Activated effector memory CD4-positive, alpha-beta T cell treated with Interleukin-2 at 50 U/mL for 16 hours (primary cell): ENCODE measurements around the gene AJAP1.

Source experiments
- DNase-seq: peaks from one replicate; pipeline ENCODE4 v3.0.0-alpha.2; 2020

The AJAP1 gene

GRCh38 chr1:4708840-4709507 lies 54.6 kb downstream of the AJAP1 start:
- no peak for DNase-seq

GRCh38 chr1:4709641-4710040 lies 55.2 kb downstream of the AJAP1 start:
- DNase-seq: no peak

GRCh38 chr1:4710592-4711415 lies 56.4 kb downstream of the AJAP1 start:
- DNase-seq: no peak

GRCh38 chr1:4711416-4712275 lies 57.2 kb downstream of the AJAP1 start:
- no peak for DNase-seq

- DNase-seq: no peak
Observed at GRCh38 chr1:4713669-4714068, 59.3 kb downstream of the AJAP1 start.

GRCh38 chr1:4716406-4716805 lies 62.0 kb downstream of the AJAP1 start:
- DNase-seq: no peak

GRCh38 chr1:4718071-4718470 lies 63.7 kb downstream of the AJAP1 start:
- no peak for DNase-seq

- no peak for DNase-seq
Observed at GRCh38 chr1:4723106-4723505, 68.7 kb downstream of the AJAP1 start.

- no peak for DNase-seq
Observed at GRCh38 chr1:4724001-4724400, 69.6 kb downstream of the AJAP1 start.

- DNase-seq: no peak
Observed at GRCh38 chr1:4724695-4725250, 70.4 kb downstream of the AJAP1 start.

- no peak for DNase-seq
Observed at GRCh38 chr1:4725416-4725815, 71.0 kb downstream of the AJAP1 start.

- no peak for DNase-seq
Observed at GRCh38 chr1:4726620-4727341, 72.4 kb downstream of the AJAP1 start.

- no peak for DNase-seq
Observed at GRCh38 chr1:4728319-4729089, 74.1 kb downstream of the AJAP1 start.

GRCh38 chr1:4729090-4729471 lies 74.7 kb downstream of the AJAP1 start:
- DNase-seq: no peak

- DNase-seq: no peak
Observed at GRCh38 chr1:4730078-4730477, 75.7 kb downstream of the AJAP1 start.

- no peak for DNase-seq
Observed at GRCh38 chr1:4733446-4734177, 79.2 kb downstream of the AJAP1 start.

GRCh38 chr1:4734219-4734618 lies 79.8 kb downstream of the AJAP1 start:
- no peak for DNase-seq

GRCh38 chr1:4734791-4735190 lies 80.4 kb downstream of the AJAP1 start:
- DNase-seq: no peak

GRCh38 chr1:4736254-4736653 lies 81.8 kb downstream of the AJAP1 start:
- DNase-seq: no peak

GRCh38 chr1:4741876-4742423 lies 87.5 kb downstream of the AJAP1 start:
- no peak for DNase-seq
